Neural progenitor cell (in vitro differentiated cells): Measurements from ENCODE around the gene IGLON5. TPM values are rescaled to one million over a fixed set of nuclear protein-coding genes. Genes with fewer than 3 reads are reported as not detected.
A peak's percentile ranks its signal among the peaks of the same experiment; 100 is the strongest.

ENCODE experiments used
- DNase-seq: peaks from one replicate; pipeline ENCODE4 v3.0.0-alpha.2; 2016; ENCODE audit warnings: low spot score
- H2AFZ ChIP-seq: fragments of 200-600 bp; sonication (generic); replicated peaks from 2 replicates; pipeline ENCODE4 v1.6.1; 2016; ENCODE audit warnings: antibody characterized with exemption
- H3F3A ChIP-seq: fragments of 200-600 bp; sonication (generic); 2 replicates; pipeline ENCODE4 v1.6.1; 2016; ENCODE audit warnings: antibody characterized with exemption, low read depth
- H3K27ac ChIP-seq: fragments of 200-600 bp; sonication (generic); 2 replicates; pipeline ENCODE4 v1.5.1; 2016; ENCODE audit warnings: mild to moderate bottlenecking
- H3K27me3 ChIP-seq: fragments of 200-600 bp; sonication (generic); 2 replicates; pipeline ENCODE4 v1.6.1; 2016; ENCODE audit warnings: mild to moderate bottlenecking, moderate library complexity
- H3K36me3 ChIP-seq: fragments of 200-600 bp; sonication (generic); 2 replicates; pipeline ENCODE4 v1.5.1; 2016
- H3K4me1 ChIP-seq: fragments of 200-600 bp; sonication (generic); 2 replicates; pipeline ENCODE4 v1.6.1; 2016; ENCODE audit warnings: mixed run types
- H3K4me2 ChIP-seq: fragments of 200-600 bp; sonication (generic); 2 replicates; pipeline ENCODE4 v1.6.1; 2016
- H3K4me3 ChIP-seq: fragments of 200-600 bp; sonication (generic); 2 replicates; pipeline ENCODE4 v1.5.1; 2016
- H3K79me2 ChIP-seq: fragments of 200-600 bp; sonication (generic); 2 replicates; pipeline ENCODE4 v1.6.1; 2016; ENCODE audit warnings: low read depth
- H3K9ac ChIP-seq: fragments of 200-600 bp; sonication (generic); 2 replicates; pipeline ENCODE4 v1.6.1; 2016
- H3K9me3 ChIP-seq: fragments of 200-600 bp; sonication (generic); 2 replicates; pipeline ENCODE4 v1.5.1; 2016; ENCODE audit warnings: low read depth
- H4K20me1 ChIP-seq: fragments of 200-600 bp; sonication (generic); 2 replicates; pipeline ENCODE4 v1.6.1; 2016; ENCODE audit warnings: low read depth
- H3K27ac Mint-ChIP-seq: 3 replicates; pipeline ENCODE4 v1.8.0; 2021; ENCODE audit warnings: mixed read lengths
- H3K27me3 Mint-ChIP-seq: 2 replicates; pipeline ENCODE4 v1.8.0; 2022; ENCODE audit warnings: low read depth, mild to moderate bottlenecking, inconsistent platforms, moderate library complexity, mixed read lengths; ENCODE audit not compliant: insufficient read depth
- H3K36me3 Mint-ChIP-seq: 3 replicates; pipeline ENCODE4 v1.8.0; 2021; ENCODE audit warnings: mixed read lengths
- H3K4me1 Mint-ChIP-seq: 3 replicates; pipeline ENCODE4 v1.8.0; 2021; ENCODE audit warnings: mixed read lengths
- H3K4me3 Mint-ChIP-seq: 3 replicates; pipeline ENCODE4 v1.8.0; 2021; ENCODE audit warnings: mild to moderate bottlenecking, moderate library complexity, mixed read lengths
- H3K9me3 Mint-ChIP-seq: 3 replicates; pipeline ENCODE4 v1.8.0; 2020; ENCODE audit warnings: mixed read lengths
- EZH2 ChIP-seq: fragments of 200-600 bp; sonication (generic); IDR thresholded peaks from 2 replicates; pipeline ENCODE4 v1.6.1; 2017; ENCODE audit warnings: antibody characterized with exemption, mild to moderate bottlenecking, moderate library complexity
- EZH2phosphoT487 ChIP-seq: fragments of 200-600 bp; sonication (generic); IDR thresholded peaks from 2 replicates; pipeline ENCODE4 v1.6.1; 2017; ENCODE audit warnings: antibody characterized with exemption
- total RNA-seq: library from RNA; depleted of rRNA; stranded (reverse); fragments of >200 nt; gene quantifications from 2 replicates; pipeline ENCODE4 v1.2.3, GENCODE V29; 2015; ENCODE audit warnings: low replicate concordance
- TF ChIP-seq, protein P1 (sequence below): fragments of 200-600 bp; sonication (generic); IDR thresholded peaks from 2 replicates; pipeline ENCODE4 v1.5.1; 2017; ENCODE audit warnings: antibody characterized with exemption, mild to moderate bottlenecking

IGLON5 gene
- total RNA-seq, 1 donor from 2014 or later: 5.4 TPM

DNA sequence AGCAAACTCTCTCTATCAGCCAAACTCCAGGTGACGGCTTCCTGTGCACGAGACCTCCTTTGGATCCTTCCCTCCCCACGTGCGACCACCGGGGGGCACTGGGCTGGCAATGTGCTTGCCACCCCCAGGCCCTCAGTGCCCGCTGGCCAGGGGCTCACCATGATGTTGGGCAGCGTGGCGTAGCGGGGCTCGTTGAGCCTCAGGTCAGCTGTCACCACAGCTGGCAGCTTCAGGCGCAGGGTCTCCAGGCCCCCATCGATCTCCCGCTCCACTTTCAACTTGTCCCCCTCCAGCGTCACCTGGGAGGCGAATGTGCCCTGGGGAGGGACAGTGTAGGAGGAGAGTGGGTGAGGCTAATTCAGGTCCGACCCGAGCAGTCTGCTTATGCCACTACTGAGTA lies 35.3 kb downstream of the IGLON5 start:
- TF ChIP-seq, protein P1, sequence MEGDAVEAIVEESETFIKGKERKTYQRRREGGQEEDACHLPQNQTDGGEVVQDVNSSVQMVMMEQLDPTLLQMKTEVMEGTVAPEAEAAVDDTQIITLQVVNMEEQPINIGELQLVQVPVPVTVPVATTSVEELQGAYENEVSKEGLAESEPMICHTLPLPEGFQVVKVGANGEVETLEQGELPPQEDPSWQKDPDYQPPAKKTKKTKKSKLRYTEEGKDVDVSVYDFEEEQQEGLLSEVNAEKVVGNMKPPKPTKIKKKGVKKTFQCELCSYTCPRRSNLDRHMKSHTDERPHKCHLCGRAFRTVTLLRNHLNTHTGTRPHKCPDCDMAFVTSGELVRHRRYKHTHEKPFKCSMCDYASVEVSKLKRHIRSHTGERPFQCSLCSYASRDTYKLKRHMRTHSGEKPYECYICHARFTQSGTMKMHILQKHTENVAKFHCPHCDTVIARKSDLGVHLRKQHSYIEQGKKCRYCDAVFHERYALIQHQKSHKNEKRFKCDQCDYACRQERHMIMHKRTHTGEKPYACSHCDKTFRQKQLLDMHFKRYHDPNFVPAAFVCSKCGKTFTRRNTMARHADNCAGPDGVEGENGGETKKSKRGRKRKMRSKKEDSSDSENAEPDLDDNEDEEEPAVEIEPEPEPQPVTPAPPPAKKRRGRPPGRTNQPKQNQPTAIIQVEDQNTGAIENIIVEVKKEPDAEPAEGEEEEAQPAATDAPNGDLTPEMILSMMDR: peak; percentile 23
- TF ChIP-seq EZH2: no peak
- Histone ChIP-seq H3K4me3 (no peak overlapping the region), H3K79me2 (no peaks in the 10 kb centered on the region), H3K27me3 (peaks cover 6% of the 10 kb centered on the region), H3K9ac (no peak overlapping the region), H3F3A (no peaks in the 10 kb centered on the region), H3K36me3 (no peaks in the 10 kb centered on the region), H2AFZ (no peak overlapping the region), H4K20me1 (no peaks in the 10 kb centered on the region), H3K9me3 (no peaks in the 10 kb centered on the region), H3K4me2 (no peak overlapping the region), H3K4me1 (no peaks in the 10 kb centered on the region), H3K27ac (no peak overlapping the region)
- Mint-ChIP-seq H3K4me3 (no peak overlapping the region), H3K9me3 (no peaks in the 10 kb centered on the region), H3K4me1 (peaks cover under 1% of the 10 kb centered on the region), H3K36me3 (peaks cover 12% of the 10 kb centered on the region), H3K27me3 (peaks cover 6% of the 10 kb centered on the region), H3K27ac (no peak overlapping the region)
- no peak for DNase-seq

DNA sequence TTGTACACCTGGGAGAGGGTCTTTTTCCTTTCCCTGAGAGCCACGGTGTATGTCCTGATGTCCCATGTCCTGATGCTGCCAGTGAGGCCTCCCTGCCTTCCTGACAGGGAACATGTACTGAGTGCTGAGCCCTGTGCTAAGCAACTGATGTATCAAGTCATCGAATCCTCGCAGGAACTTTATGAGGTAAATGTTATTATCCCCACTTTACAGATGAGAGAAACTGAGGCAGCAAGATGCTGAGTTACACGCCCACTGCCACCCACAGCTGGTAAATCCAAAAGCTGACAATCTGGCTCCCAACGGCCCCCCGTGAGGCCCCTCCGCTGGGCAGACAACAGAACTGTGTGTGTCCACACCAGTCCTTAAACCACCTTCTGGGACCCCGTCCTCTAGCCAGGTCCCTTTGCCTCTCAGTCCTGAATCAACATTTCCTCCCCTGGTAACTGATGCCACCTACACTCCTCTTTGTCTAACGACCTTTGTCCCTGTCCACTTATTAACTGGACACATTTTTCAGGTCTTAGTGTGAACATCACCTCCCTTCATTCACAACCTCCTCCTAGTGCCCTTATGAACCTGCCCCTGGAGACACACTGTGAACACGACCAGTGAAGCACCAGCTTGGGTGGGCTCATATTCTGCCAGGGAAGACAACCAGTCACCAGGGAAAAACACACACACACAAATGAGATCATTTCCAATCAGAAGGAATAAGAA lies 35.9 kb downstream of the IGLON5 start:
- Histone ChIP-seq H3K27ac (no peak overlapping the region), H3K27me3 (peaks cover under 1% of the 10 kb centered on the region), H3K4me2 (no peak overlapping the region), H3K4me1 (no peaks in the 10 kb centered on the region), H4K20me1 (no peaks in the 10 kb centered on the region), H3K9me3 (no peaks in the 10 kb centered on the region), H3F3A (no peaks in the 10 kb centered on the region), H3K4me3 (no peak overlapping the region), H2AFZ (no peak overlapping the region), H3K79me2 (no peaks in the 10 kb centered on the region), H3K9ac (no peak overlapping the region), H3K36me3 (no peaks in the 10 kb centered on the region)
- Mint-ChIP-seq H3K9me3 (no peaks in the 10 kb centered on the region), H3K4me1 (no peaks in the 10 kb centered on the region), H3K27me3 (peaks cover 7% of the 10 kb centered on the region), H3K27ac (no peak overlapping the region), H3K36me3 (peaks cover 14% of the 10 kb centered on the region), H3K4me3 (no peak overlapping the region)
- TF ChIP-seq EZH2: no peak
- TF ChIP-seq EZH2phosphoT487: no peak
- TF ChIP-seq, protein P1: no peak
- no peak for DNase-seq

DNA sequence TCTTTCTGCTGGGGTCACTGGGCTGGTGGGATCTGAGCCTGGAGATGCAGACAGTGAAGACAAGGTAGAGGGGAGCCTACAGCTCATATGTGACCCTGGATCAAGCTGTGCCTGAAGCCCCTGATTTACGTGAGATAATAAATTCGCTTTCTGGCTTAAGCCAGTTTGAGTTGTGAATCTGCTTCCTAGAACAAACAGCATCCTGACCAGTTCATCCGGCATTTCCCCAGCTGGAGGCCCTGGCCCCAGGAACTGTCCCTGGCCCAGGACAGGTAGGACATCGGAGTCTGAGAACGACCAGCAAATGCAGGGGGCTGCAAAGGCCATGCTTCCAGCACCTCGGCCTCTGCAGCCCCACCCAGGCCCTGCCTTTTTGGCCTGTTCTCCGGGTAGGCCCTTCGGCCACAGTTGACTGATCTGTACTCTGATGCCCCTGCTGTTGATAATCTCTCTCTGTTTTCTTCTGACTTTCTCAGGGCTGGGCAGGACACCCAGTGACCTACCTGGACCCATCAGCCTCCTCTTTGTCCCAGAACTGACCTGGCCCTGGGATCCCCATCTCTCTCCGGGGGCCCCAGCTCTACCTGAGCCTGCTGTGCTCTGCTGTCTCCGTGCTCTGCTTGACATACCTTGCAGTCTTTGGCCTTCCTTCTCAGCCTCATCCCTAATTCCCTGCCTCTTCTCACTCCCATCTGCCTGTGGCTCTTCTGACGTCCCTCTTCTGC lies 40.0 kb downstream of the IGLON5 start:
- Mint-ChIP-seq H3K4me1 (peaks cover 20% of the 10 kb centered on the region), H3K9me3 (no peaks in the 10 kb centered on the region), H3K27ac (peak overlapping the region; percentile 43), H3K36me3 (peaks cover 8% of the 10 kb centered on the region), H3K27me3 (peaks cover 4% of the 10 kb centered on the region), H3K4me3 (peak overlapping the region; percentile 13)
- Histone ChIP-seq H3K27me3 (no peaks in the 10 kb centered on the region), H3K36me3 (no peaks in the 10 kb centered on the region), H3K27ac (no peak overlapping the region), H3K4me2 (no peak overlapping the region), H2AFZ (no peak overlapping the region), H3F3A (peaks cover 13% of the 10 kb centered on the region), H3K4me3 (no peak overlapping the region), H3K9ac (no peak overlapping the region), H3K9me3 (no peaks in the 10 kb centered on the region), H3K4me1 (peaks cover 13% of the 10 kb centered on the region), H3K79me2 (no peaks in the 10 kb centered on the region), H4K20me1 (no peaks in the 10 kb centered on the region)
- TF ChIP-seq, protein P1: no peak
- TF ChIP-seq EZH2 (no peak), EZH2phosphoT487 (no peak)
- no peak for DNase-seq
